Measurements from ENCODE around the gene CTIF. TPM values are rescaled to one million over a fixed set of nuclear protein-coding genes. Genes with fewer than 3 reads are reported as not detected.

The CTIF gene
- total RNA-seq, 1 experiment from 2014 or later: 95.8 TPM

GRCh38 chr18:48836806-48837615, 298.2 kb downstream of the CTIF start:
- CTCF ChIA-PET: interaction anchor here (0.9 kb wide), 1 partner anchor 13 kb away, joined by 3 read pairs; no protein-coding TSS in a partner anchor
- intact Hi-C loops (cut with micrococcal nuclease): no loop called here
- Mint-ChIP-seq H3K4me3 (ENCODE audit: unreplicated experiment) (no peak overlapping the region), H3K27ac (ENCODE audit: low read depth, unreplicated experiment) (no peak overlapping the region), H3K36me3 (ENCODE audit: insufficient read depth, unreplicated experiment) (peaks cover 14% of the 10 kb centered on the region), H3K27me3 (ENCODE audit: insufficient read depth, unreplicated experiment) (no peaks in the 10 kb centered on the region), H3K9me3 (ENCODE audit: unreplicated experiment) (no peaks in the 10 kb centered on the region), H3K4me1 (ENCODE audit: insufficient read depth, unreplicated experiment) (peaks cover 54% of the 10 kb centered on the region)
- no peak for TF ChIP-seq CTCF (IDR thresholded peaks at IDR 0.05; ENCODE audit: unreplicated experiment)
- BruUV-seq (replicated peaks): no TSS peak
- POLR2A ChIA-PET: no interaction called here
- no peak for DNase-seq (ENCODE audit: unreplicated experiment)

GRCh38 chr18:48837676-48838075, 298.8 kb downstream of the CTIF start:
- DNase-seq (ENCODE audit: unreplicated experiment): no peak
- peaks cover 14% of the 10 kb centered on the region for H3K36me3 Mint-ChIP-seq (ENCODE audit: insufficient read depth, unreplicated experiment)
- intact Hi-C loops (cut with micrococcal nuclease): no loop called here
- H3K9me3 Mint-ChIP-seq (ENCODE audit: unreplicated experiment): no peaks in the 10 kb centered on the region
- no peak overlapping the region for H3K4me3 Mint-ChIP-seq (ENCODE audit: unreplicated experiment)
- ChIA-PET CTCF (interaction anchor here (0.9 kb wide), 1 partner anchor 12 kb away, joined by 3 read pairs; no protein-coding TSS in a partner anchor), POLR2A (no interaction called here)
- BruUV-seq (replicated peaks): no TSS peak
- peaks cover 47% of the 10 kb centered on the region for H3K4me1 Mint-ChIP-seq (ENCODE audit: insufficient read depth, unreplicated experiment)
- no peak overlapping the region for H3K27ac Mint-ChIP-seq (ENCODE audit: low read depth, unreplicated experiment)
- no peaks in the 10 kb centered on the region for H3K27me3 Mint-ChIP-seq (ENCODE audit: insufficient read depth, unreplicated experiment)
- no peak for TF ChIP-seq CTCF (IDR thresholded peaks at IDR 0.05; ENCODE audit: unreplicated experiment)

- Mint-ChIP-seq H3K9me3 (ENCODE audit: unreplicated experiment) (no peaks in the 10 kb centered on the region), H3K27me3 (ENCODE audit: insufficient read depth, unreplicated experiment) (no peaks in the 10 kb centered on the region), H3K27ac (ENCODE audit: low read depth, unreplicated experiment) (peak overlapping the region; percentile 33), H3K4me1 (ENCODE audit: insufficient read depth, unreplicated experiment) (peaks cover 41% of the 10 kb centered on the region), H3K4me3 (ENCODE audit: unreplicated experiment) (no peak overlapping the region), H3K36me3 (ENCODE audit: insufficient read depth, unreplicated experiment) (peaks cover 18% of the 10 kb centered on the region)
- ChIA-PET POLR2A (no interaction called here), CTCF (no interaction called here)
- no peak for DNase-seq (ENCODE audit: unreplicated experiment)
- no peak for TF ChIP-seq CTCF (IDR thresholded peaks at IDR 0.05; ENCODE audit: unreplicated experiment)
- no TSS peak for BruUV-seq (replicated peaks)
- intact Hi-C loops (cut with micrococcal nuclease): no loop called here
Observed at GRCh38 chr18:48838166-48838775, 299.4 kb downstream of the CTIF start.

GRCh38 chr18:48838921-48839818, 300.3 kb downstream of the CTIF start:
- no TSS peak for BruUV-seq (replicated peaks)
- H3K36me3 Mint-ChIP-seq (ENCODE audit: insufficient read depth, unreplicated experiment): peaks cover 25% of the 10 kb centered on the region
- peak overlapping the region; percentile 2 for H3K4me3 Mint-ChIP-seq (ENCODE audit: unreplicated experiment)
- H3K4me1 Mint-ChIP-seq (ENCODE audit: insufficient read depth, unreplicated experiment): peaks cover 35% of the 10 kb centered on the region
- H3K27me3 Mint-ChIP-seq (ENCODE audit: insufficient read depth, unreplicated experiment): no peaks in the 10 kb centered on the region
- TF ChIP-seq CTCF (IDR thresholded peaks at IDR 0.05; ENCODE audit: unreplicated experiment): no peak
- ChIA-PET CTCF (interaction anchor here (0.7 kb wide), 2 partner anchors 26 to 32 kb away, joined by 3 to 4 read pairs; no protein-coding TSS in a partner anchor), POLR2A (no interaction called here)
- H3K9me3 Mint-ChIP-seq (ENCODE audit: unreplicated experiment): no peaks in the 10 kb centered on the region
- peak overlapping the region; percentile 33 for H3K27ac Mint-ChIP-seq (ENCODE audit: low read depth, unreplicated experiment)
- DNase-seq (ENCODE audit: unreplicated experiment): peak; percentile 82
- intact Hi-C loops (cut with micrococcal nuclease): no loop called here

Data from MCF 10A (cell line).